Left renal pelvis (tissue), 4 donors: ENCODE data around the gene ARF1. TPM values are rescaled to one million over a fixed set of nuclear protein-coding genes. Genes with fewer than 3 reads are reported as not detected.
"Not testable (repeated sequence)": the region's sequence is repeated elsewhere in the genome, so short reads cannot be mapped to it uniquely, and the experiment has no call there.

ENCODE experiments used
- DNase-seq, 4 donors: peaks; one replicate each; pipeline ENCODE4 v3.0.0-alpha.2; 2013; ENCODE audit warnings: low read depth in 4 of 4, low spot score in 3 of 4
- polyA plus RNA-seq, 4 donors: library from polyadenylated mRNA; unstranded; fragments of 120-200 nt; gene quantifications; one replicate each; pipeline ENCODE4 v1.2.1, GENCODE V29; 2013; ENCODE audit not compliant: insufficient read length in 4 of 4

The ARF1 gene
- polyA plus RNA-seq, 4 donors: 322 to 353 (median 340) TPM

DNA sequence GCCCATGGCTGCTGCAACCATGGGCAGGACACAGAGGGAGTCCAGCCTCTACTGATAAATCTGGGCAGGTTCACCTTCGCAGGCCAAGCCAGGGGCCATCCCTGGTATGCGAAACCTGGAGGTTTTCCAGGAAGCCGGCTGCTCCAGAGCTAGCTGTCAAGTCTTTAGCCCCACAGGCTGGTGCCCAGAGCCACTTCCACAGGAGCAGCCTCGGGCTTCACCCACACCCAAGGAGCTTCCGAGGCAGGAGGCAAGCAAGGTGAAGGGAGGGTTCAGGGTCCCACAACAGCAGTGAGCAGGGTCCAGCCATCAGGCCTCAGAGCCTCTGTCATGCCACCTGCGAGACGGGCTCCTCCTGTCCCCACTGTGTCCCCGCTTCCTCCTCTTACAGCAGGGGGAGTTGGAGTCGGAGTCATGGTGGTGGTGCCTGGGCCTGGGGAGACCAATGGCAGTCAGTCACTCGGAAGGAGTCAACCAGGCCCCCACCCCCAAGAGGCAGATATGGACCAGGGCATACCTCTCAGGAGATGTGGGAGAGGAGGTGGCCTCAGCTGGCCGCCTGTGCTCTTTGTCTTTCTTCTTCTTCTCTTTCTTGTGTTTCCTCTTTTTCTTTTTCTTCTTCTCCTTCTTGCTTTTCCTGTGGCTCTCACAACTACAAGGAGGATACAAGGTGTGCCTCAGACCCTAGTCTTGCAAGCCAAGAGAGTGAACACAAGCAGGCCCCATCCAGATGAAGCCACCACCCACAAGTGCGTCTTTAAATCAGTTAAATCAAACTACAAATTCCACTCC lies 18.5 kb downstream of the ARF1 start:
- DNase-seq: no peak

DNA sequence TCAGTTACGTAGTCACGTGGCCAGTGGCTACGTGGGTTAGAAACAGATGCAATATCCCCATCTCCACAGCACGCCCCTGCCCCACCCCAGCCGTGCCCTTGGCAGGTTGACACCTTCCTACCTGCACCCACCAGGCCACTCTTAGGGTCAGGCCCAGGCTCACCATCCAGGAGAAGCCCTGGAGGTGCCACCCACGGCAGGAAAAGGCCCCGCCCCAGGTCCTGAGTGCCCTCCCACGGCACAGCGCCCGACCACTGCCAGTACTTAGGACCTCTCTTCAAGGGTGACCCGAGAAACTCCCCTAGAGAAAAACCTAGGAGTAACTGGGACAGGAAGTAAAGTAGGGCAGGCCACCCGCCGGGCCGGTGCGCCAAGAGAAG lies 19.1 kb downstream of the ARF1 start:
- no peak for DNase-seq

DNA sequence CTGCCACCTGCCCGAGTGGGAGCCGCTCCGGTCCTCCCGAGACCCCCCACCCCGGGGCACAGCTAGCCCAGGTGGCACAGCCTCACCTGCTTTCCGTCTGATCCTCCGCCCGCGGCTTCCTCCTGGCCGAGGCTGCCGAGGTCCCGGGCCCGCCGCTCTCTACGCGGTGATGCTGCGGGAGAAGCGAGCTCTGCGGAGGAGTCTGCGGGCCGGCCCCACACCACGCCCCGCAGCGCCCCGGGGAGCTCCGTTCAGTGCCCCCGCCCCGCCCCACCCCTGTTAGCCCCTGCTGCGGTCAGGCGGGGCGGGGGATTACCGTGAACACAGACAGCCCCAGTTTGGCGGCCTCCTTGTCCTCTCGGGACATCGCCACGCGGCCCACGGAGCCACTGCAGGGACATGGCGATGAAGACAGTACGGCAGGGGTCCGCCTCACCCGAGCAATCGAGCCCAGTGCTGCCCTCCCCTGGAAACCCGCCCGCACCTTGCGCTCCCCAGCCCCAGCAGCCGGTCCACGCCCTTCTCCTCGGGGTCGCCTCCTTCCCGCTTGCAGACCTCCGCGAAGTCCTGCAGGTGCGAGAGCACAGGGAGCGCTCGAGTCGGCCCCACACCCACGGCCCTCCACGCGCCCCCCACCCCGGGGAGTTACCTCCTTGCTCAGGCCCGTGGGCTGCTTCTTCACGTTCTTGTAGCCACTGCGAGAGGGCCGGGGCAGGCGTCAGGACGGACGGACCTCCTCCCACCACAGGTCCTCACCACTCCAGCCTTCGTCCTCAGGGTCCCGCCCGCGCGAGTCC lies 19.7 kb downstream of the ARF1 start:
- no peak for DNase-seq

DNA sequence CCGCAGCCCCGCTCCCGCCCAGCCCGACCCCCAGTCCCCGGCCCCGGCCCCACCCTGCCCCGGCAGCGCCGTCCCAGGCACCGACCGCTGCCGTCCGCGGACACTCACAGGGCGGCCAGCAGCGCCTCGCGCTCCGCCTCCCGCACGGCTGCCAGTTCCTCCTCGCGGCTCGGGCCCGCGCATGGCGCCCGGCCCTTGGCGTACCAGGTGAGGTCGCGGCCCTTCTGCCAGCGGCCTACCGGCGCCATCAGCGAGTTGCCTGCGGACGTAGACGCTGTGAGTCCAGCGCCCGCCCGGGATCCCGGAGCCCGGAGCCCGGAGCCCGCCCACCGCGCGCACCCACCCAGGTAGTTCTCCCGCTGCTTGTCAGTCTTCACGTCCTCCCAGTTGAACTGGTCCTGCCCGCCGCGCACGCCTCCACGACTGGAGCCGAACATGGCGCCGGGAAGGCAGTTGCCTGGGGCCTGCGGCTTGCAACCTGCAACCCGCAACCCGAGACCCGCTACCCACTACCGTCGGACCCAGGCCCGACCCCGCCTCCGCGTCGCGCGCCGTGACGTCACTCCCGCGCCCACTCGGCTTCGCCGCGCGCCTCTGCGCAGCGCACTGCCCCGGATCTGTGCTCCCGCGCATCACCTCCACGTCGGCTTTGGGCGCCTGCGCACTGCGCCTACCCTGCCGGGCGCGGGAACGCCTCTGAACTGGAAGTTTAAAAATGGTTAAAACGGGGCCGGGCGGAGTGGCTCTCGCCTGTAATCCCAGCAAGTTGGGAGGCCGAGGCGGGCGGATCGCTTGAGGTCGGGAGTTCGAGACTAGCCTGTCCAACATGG lies 20.5 kb downstream of the ARF1 start, which contains the start of gene C1orf35:
Gene C1orf35 (minus strand): TSS at position 535 of the 830 bp plus-strand sequence. CDS start 98 bp downstream, at position 437.
- peak; percentile 83 to 89 (median 86) for DNase-seq

DNA sequence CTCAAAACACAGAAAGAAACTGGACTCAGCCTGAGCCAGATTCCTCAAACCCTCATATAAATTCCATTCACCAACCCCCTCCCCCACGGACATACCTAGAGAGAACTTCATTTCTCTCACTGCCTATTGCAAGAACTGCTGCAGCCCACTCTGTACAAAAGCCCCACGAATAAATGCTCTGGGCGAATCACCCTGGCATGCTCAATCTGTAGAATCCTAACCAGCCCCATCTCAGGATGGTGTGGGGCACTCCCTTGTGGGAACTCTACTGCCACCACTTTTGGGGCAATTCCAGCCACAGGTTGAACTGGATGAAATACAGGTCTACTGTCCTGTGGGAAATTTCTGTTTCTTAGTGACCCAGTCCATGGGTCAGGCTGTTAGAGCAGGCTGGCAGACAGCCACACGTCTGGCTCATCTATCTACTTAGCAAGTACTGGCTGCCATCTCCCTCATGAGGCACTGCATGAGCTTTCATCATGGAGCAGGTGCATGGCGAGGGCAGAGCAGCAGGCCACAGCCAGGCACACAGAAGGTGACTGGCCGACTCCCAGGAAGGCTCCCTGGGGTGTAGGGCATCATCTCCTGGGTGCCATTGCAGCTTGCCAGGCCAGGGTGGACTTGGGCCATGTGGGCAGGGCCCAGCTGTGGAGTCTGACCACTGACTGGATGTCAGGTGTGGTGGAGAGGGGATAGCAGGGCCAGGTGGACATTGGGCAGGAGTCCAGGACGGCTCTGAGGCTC lies 22.2 kb downstream of the ARF1 start:
- no peak for DNase-seq

DNA sequence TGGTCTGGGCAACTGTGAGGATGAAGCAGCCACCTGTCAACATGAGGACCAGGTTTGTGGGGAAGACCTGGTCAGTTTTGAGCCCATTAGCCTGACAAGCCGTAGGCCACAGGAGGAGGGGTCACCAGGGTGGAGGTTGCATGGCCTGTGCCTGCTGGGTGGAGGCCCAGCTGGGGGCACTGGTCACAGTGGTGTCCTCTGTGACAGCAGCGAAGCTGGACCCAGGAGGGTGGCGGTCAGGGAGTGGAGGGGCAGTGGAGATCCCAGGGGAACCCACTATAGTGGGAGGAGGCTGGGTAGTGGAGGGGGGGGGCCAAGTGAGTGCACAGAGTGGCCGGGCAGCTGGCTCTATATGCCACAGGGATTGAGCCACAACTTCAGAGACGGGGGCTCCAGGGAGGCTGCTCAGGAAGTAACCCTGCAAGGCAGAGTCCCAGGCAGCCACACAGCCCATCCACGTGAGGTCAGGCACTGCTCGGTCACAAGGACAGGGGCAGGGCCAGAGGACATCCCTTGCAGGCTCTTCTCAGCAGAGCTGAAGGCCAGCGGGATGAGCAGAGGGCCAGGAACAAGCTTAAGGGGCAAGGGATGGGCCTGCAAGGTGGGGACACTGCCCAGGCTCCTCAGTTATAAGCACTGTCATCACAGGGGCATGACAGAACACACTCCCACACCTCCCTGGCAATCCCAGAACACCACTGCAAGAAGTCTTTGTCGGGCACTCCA lies 22.9 kb downstream of the ARF1 start:
- no peak for DNase-seq

DNA sequence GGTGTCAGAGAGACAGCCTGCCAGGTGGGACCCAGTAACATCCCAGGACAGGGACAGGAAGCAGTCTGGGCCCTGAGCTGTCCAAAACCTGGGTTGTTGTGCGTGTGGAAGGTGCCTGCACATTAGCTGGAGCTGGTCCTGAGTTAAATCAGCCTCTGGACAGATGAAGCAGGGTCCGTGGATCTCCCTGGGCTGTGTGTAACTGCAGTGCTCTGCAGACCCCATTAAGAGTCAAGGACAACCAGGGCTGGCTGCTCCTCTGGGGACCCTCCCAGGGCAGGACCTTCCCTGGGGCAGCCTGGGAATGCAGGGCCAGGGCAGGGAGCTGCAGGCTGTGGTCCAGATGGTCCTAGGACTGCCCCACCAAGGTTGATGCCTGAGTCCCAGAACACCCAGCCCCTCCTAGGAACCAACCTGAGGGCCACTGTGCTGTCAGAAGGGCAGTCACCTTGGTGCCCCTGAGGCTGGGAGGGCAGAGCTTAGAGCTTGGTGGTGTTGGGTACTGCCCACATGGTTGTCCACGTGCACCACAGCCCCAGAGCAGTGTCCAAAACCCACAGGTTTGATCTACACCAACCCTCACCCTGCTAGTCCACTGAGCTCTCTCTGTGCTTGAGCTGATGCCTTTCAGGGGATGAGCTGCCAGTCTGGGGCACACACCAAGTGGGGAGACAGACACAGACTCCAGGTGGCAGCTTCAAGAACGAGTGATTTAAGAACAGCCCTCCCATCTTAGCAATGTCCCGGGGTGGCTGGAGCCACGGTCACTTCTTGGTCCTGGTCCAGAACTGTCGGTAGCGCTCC lies 23.7 kb downstream of the ARF1 start:
- no peak for DNase-seq

DNA sequence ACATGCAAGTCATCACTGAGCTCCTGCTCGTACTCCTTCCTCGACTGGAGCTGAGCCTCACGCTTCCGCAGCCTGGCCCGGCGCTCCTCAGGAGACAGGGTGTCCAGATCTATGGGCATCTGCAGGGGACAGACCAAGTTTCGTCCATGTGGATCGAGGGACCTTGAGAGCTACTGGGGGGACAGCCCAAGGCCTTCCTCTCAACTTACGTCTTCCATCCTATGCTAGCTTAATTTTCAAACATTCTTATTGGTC lies 24.2 kb downstream of the ARF1 start:
- no peak for DNase-seq

DNA sequence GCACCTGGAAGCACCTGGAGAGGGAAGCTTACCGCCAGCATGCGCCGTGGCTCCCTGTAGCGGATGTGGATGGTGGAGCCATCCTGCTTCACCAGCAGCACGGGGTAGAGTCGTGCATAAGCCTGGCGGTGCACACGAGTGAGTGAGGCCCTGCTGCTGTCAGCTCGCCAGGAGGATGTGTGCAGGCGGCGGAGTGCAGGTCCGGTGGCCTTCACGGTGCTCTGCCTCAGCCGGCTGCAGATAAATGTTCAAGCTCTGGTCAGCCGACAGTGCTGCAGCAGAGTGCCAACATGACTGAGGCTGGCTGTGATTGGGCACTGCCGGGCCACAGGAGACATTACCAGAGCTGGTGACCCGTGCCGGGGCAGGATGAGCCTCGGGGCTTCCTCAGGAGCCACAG lies 25.1 kb downstream of the ARF1 start:
- DNase-seq: no peak

DNA sequence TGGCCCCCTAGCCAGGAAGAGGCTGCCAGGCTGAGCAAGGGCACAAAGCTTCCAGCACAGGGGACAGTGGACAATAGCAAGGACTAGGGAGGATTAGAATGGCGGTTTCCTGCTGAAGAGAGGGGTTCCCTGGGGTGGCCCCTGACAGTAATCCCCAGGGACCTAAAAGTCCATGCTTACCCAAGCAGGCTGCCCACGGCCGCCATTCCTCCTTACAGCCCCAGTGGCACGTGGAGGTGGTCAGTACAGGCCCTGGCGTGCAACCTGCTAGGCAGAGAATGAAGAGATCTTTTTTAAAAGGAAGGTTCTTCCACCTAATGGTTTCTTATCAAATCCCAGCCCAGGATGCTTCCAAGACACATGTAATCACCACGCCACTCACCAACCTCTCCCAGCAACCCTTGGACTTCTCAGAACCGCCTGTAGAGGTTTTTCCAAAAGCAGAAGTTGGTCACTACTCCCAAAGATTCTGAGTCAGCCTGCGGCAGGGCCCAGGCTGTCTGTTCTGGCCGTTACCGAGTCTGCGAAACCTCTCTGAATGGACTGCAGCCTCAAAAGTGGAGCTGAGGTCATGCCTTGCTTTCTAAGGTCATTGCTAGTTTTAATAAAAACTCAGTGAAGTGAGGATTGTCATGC lies 25.7 kb downstream of the ARF1 start:
- no peak for DNase-seq

DNA sequence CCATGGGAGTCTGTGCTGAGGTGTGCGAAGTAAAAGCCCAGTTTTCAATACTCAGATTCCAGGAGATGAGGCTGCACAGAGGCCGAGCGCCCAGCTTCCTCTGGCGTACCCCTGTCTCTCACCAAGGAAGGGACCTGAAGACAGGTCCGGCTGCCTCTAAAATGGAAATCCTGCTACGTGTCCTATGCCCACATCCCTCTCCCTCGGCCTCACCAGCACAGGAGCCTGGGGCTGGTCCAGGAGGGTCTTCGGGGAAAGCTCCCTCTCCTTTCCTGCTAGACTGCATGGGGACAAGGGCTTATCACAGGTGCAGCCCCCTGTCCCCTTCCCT lies 26.2 kb downstream of the ARF1 start:
- no peak for DNase-seq

DNA sequence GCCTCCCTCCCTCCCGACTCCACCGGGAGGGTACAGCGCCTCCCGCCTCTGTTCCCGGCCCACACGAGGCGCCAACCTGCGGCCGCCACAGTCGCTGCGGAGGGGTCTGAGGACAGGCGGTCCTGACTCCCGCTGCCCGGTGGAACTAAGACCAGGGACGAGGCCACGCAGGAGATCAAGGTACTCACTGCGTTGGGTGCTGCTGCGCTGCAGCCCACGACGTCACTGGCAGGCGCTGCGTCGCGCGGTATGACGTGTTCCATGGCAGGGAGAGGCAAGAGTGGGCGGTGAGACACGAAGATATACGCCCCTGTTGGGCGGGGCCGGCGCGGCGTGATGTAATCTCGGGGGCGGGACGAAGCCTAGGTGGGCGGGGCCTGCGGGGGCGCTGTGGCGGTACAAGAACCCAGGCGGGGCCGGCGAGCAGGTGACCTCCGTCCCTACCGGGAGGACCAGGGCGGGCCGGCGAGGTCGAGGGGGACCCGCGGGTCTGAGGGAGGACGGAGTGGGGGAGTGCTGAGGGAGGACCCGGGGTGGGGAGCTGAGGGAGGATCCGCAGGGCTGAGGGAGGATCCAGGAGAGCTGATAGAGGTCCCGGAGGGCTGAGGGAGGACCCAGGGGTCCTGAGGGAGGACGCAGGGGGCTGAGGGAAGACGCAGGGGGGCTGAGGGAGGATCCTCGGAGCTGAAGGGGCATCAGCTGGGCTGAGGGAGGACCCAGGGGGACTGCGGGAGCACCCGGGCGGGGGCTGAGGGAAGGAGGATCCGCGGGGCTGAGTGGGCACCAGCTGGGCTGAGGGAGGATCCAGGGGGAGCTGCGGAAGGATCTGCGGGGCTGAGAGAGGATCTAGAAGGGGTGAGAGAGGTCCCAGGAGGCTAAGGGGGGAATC lies 26.8 kb downstream of the ARF1 start, which contains the start of gene MRPL55:
Gene MRPL55 (minus strand): TSS at position 227 of the 889 bp plus-strand sequence. CDS start 1,039 bp downstream, outside the sequence.
- peak; percentile 89 to 95 (median 94) for DNase-seq

DNA sequence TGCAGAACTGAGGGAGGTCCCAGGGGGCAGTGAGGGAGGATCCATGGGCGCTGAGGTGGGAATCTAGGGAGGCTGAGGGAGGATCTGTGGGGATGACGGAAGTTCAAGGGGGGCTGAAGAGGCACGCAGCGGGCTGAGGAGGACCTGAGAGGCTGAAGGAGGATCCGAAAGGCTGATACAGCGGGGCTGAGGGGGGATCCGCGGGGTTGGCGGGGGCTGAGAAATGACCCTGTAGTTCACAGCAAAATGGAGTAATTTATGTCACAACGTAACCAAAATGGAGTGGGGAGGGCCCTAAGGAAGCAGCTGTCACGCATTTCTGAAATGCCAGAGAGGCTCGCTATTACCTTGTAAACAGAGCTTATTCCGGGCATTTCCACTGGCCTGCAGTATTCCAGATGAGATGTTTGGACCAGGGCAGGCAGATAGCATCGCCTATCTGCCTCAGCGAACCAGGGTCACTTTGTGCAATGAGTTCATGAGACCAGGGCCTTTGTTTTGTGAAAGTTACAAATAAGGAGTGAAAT lies 27.5 kb downstream of the ARF1 start:
- DNase-seq: peak in 1 of 4 donors; percentile 27

DNA sequence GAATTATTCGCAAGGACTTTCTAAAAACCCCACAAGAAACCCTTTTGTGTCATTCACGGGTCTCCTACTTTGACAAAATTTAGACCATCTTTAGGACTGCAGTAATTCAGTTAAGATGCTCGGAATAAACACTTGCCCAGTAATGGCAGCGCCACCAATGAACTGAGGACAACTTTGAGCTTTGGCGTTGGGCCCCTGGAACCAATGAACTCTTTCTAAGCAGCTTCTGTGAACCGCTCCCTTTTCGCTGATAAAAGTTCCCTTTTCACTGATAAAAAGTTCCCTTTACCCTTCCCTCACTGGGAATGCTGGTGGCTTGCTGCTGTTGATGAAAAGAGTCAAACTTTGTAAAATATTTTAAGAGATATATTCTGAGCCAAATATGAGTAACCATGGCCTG lies 28.0 kb downstream of the ARF1 start:
- DNase-seq: no peak

DNA sequence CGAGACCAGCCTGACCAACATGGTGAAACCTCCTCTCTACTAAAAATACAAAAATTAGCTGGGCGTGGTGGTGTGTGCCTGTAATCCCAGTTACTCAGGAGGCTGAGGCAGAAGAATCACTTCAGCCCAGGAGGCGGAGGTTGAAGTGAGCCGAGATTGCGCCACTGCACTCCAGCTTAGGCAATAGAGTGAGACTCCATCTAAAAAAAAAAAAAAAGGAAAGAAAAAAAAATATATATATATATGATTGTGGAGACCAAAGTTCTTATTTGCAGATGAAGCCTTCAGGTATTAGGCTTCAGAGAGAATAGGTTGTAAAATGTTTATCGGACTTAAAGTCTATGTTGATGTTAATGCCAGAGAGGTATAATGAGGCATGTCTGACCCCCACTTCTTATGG lies 28.8 kb downstream of the ARF1 start:
- not testable (repeated sequence) for DNase-seq

DNA sequence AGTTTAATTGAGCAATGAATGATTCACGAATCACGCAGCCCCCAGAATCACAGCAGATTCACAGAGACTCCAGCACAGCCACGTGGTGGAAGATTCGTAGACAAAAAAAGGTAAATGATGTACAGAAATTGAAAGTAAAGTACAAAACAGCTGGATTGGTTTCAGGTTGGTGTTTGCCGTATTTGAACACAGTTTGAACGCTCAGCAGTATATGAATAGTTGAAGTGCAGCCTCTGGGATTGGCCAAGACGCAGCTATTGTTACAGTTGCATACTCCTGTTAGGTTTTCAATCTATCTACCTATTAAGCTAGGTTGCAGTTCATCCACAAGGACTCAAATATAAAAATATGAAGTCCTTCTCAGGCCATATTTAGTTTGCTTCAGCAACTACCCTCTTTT lies 29.7 kb downstream of the ARF1 start:
- no peak for DNase-seq

DNA sequence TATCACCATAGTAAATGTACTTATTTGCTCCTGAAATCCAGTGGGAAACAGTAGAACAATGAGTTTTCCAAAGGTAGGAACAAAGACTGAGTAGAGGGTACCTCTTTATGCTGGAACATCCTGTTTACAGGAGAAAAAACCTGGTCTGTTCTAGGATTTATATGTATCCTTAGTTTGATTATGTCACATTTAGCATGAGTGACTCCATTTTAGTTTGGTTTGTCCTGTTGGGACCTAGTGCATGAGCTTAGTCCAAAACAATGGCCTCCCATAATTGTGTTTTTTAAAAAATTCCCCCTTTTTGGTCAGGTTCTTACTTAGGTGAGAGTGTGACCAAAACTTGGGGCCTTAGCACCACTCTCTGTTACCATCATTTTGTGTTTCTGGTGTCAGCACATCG lies 30.1 kb downstream of the ARF1 start:
- no peak for DNase-seq
